Measurements from ENCODE around the gene DEPDC1. TPM values are rescaled to one million over a fixed set of nuclear protein-coding genes. Genes with fewer than 3 reads are reported as not detected.
"Not testable (repeated sequence)": the region's sequence is repeated elsewhere in the genome, so short reads cannot be mapped to it uniquely, and the experiment has no call there.

DEPDC1 gene, protein sequence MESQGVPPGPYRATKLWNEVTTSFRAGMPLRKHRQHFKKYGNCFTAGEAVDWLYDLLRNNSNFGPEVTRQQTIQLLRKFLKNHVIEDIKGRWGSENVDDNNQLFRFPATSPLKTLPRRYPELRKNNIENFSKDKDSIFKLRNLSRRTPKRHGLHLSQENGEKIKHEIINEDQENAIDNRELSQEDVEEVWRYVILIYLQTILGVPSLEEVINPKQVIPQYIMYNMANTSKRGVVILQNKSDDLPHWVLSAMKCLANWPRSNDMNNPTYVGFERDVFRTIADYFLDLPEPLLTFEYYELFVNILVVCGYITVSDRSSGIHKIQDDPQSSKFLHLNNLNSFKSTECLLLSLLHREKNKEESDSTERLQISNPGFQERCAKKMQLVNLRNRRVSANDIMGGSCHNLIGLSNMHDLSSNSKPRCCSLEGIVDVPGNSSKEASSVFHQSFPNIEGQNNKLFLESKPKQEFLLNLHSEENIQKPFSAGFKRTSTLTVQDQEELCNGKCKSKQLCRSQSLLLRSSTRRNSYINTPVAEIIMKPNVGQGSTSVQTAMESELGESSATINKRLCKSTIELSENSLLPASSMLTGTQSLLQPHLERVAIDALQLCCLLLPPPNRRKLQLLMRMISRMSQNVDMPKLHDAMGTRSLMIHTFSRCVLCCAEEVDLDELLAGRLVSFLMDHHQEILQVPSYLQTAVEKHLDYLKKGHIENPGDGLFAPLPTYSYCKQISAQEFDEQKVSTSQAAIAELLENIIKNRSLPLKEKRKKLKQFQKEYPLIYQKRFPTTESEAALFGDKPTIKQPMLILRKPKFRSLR
- 7.6 and 10.2 TPM in 2 replicates for total RNA-seq (2014; rRNA removed; shearing (Covaris generic))

DNA sequence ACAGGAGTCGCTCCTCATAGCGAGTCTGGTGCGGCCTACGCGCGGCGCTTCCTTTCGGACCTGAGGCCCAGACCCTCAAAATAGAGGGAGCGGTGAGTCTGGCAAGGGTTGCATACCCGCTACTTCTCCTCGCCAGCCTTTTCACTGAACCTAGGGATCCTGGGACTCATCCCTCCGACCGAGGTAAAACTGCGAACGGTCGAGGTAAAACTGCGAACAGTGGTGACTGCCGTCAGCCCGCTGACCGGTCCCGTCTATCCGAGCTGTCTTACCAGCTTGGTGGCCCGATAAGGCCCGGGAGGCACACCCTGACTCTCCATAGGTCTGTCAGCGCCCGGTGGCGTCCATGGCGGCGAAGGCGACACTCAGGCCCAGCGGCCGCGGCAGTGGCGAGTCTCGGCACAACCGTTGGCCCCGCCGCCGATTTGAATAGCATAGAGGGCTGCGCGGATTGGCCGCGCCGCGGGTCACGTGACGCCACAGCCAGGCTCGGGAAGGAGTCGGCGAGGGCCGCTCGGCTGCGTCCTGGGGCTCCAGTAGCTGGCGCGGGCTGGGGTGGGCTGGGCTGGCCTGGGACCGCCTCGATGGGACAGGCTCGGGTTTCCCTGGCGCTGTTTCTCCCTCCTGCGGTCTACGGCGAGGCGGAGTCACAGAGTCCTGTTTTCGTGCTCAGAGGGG is at the start of gene DEPDC1:
Gene DEPDC1 (minus strand): TSS at position 403 of the 678 bp plus-strand sequence. CDS start 83 bp downstream, at position 320.
- peak; percentile 95 for DNase-seq (ENCODE audit: low spot score)

DNA sequence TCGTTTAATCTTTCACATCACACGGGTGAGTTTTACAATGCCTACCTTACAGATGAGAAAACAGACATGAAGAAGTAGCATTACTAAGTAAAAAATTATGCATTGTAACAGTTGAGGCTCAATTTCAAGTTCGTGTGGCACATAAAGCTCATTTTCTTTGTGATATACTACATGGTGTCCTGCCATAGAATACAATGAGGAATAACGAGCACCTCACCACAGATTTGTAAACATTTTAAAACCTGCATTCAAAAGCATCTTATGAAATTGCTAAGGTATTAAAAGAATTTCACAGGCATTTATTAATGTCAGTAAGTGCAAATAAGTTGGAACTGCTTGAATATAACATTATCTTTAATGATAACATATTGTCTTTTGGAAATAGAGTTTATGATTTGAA is 47.8 kb upstream of the DEPDC1 start:
- no peak for DNase-seq (ENCODE audit: low spot score)

DNA sequence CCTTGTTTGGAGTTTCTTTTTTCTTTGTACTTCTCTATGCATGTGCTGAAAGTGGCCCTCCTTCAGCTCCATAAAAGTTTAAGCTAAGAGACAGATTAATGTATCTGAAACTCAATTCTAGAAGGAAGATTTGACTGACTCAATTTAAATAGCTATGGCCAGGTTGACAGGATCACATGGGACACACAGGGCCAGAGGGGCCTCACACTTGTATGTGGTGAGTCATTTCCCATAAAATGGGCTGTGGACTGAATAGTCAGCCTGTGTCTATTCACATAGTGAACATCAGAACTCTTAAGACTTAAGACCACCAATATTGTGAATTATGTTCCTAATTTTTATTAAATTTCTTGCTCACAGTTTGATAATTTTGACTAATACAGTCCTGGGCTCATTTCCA is 45.7 kb upstream of the DEPDC1 start:
- DNase-seq (ENCODE audit: low spot score), result peak; percentile 2

DNA sequence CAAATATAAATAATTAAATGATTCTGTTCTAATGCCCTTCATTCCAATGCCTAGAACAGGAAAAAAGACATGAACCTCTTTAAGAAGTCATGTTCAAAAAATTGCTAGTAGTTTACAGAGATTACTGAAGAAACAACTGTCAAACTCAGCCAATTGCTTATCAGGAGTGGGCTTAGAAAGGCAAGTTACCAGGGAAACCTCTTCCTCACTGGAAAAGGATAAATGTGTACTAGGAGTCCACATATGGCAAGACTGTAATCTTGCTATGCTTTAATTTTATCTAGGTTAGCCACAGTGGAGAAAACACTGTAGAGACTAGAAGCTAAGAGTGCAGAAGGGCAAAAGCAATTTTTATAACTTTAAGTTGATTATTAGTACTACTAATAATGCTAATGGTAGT is 42.1 kb upstream of the DEPDC1 start:
- DNase-seq (ENCODE audit: low spot score), result no peak

DNA sequence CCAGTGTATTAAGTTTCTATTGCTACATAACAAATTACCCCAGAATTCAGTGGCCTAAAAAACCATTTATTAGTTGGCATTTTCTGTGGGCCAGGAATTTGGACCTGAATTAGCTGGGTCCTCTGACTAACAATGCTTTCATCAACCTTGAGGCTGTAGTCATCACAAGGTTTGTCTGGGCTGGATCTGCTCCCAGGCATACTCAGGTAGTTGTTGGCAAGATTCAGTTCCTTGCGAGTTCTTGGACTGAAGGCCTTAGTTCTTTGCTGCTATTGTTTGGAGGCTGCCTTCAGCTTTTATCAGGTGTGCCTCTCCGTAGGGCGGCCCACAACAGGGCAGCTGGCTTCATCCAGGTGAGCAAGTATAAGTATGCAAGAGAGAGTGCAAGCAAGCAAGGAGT is 31.4 kb upstream of the DEPDC1 start:
- DNase-seq (ENCODE audit: low spot score), result no peak

DNA sequence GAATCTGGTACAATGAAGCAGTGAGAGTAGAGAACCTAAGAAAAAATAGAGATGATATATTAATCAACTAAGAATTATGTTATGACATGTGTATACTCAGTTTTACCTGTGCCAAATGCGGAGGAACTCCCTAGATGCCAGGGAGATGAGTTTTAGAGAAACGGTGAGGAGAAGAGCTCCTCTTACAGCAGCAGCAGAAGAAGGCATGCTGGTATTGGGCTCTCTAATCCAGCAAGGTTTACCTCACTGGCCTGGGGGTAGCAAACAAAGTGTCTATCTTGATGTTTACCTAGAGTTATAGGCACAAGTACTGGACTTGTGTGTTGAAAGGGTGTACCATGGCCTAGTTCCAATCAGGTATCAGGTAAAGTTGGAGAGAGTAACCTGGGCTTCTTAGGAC is 28.9 kb upstream of the DEPDC1 start:
- DNase-seq (ENCODE audit: low spot score), result no peak

DNA sequence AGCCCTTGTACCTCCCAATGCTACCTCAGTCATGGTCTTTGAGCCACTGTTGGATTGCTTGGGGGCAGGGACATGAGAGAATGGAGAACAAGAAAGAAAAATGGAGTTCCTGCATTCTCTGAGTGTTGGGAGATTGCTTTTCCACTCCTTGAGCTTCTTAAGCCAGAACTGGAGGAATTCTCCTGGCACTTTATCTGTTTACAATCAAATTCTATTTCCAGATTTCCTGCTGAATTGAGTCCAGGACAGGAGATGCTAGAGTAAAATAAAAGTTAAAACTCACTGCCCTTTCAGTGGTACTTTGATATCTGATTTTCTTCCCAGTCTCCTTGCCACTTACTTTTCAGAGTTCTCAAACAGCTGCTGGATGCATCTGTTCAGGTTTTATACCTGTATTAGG is 24.4 kb upstream of the DEPDC1 start:
- no peak for DNase-seq (ENCODE audit: low spot score)

DNA sequence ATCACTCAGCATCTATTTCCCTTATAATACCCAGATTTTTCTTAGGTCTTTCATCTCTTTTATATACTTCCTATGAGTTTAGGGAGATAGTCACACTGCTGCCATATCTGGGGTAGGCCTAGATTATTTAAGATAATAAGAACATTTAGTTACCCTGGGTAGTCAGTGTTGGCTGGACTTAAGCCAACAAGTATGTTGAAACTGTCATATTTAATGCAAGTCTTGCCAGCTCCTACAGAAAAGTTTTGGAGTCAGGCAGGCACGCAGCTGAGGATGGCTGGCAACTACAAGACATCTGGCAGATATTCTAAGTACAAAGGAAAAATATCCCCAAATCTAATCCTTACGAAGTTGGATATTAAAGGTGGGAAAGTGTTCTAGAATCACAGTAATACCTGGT is 19.2 kb upstream of the DEPDC1 start:
- DNase-seq (ENCODE audit: low spot score), result no peak

DNA sequence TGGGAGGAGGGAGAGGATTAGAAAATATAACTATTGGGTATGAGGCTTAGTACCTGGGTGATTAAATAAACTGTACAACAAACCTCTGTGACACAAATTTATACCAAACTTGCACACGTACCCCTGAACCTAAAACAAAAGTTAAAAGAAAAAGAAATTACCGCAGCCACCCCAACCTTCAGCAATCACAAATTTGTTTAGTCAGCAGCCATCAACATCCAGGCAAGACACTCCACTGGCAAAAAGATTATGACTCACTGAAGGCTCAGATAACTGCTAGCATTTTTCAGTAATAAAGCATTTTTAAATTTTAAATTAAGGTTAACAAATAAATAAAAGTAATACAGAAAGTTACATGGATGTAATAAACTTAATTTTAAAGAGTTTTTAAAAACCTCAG is 14.4 kb upstream of the DEPDC1 start:
- DNase-seq (ENCODE audit: low spot score), result no peak

DNA sequence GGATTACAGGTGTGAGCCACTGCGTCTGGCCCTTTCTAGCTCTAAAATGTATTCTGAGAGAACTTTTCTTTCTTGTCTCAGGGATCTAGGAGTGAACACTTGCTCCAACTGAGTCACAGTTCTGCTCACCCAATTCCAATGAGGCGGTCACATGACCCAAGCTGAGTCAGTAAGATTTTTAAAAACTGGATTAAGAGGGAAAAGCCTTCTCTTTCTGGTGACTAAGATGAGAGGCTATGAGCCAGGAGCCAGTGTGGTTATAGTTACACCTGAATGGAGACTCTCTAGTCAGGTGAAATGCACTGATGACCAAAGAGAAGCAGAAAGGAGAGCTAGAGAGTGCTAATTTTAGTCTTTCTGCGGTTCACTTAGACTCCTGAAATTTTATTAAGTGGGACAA is 9.5 kb upstream of the DEPDC1 start:
- no peak for DNase-seq (ENCODE audit: low spot score)

DNA sequence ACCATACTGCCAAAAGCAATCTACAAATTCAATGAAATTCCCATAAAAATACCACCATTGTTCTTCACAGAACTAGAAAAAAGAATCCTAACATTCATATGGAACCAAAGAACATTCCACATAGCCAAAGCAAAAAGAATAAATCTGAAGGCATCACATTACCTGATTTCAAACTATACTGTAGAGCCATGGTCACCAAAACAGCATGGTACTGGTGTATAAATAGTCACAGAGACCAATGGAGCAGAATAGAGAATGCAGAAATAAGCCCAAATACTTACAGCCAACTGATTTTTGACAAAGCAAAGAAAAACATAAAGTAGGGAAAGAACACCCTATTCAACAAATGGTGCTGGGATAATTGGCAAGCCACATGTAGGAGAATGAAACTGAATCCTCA is 6.2 kb upstream of the DEPDC1 start:
- DNase-seq (ENCODE audit: low spot score), result no peak

DNA sequence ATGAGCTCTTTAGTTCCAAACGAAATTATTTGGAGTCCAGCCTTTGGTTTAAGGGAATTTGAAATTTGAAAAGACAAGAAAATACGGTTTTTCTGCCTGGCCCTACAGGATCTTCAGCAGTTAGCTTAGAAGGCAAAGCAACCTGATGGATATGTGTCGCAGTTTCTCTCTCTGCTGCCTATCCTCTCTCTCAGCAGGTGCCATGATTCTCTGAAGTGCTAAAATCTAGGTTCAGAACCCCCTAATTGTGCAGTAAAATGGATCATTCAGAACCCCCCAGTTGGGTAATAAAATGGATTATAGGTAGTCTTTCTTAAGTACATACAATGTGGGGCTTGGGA is 446 bp upstream of the DEPDC1 start:
- DNase-seq (ENCODE audit: low spot score), result no peak

DNA sequence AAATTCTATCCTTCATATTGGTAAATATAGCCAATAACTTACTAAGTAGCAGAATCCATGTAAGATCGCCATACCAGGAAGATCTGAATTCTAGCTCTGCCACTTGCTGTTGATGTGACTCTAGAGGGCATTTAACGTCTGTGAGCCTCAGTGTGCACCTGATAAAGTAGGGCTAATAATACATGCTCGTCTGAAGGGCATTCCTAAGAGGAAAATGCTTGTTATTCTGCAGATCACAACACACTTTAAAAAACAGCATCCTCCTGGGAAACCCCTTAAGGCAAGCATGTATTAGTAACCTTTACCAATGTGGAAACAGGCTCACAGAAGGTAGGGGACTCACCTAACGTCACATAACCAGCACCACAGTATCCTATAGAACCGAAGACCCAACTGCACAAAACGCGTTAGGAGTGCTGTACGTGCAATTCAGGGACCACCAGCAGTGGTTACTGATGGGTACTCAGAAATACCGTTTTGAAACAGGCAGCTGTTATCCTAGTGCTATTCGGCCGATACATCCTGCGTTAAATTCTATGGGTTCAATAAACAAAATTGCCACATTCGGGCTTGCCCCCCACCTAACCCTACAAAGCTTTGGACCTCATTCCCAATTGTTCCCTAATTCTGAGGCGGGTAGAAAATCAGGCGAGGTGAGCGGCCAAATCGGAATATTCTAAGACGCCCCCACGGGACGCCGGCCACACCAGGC is 758 bp downstream of the DEPDC1 start:
- DNase-seq (ENCODE audit: low spot score), result peak; percentile 52

DNA sequence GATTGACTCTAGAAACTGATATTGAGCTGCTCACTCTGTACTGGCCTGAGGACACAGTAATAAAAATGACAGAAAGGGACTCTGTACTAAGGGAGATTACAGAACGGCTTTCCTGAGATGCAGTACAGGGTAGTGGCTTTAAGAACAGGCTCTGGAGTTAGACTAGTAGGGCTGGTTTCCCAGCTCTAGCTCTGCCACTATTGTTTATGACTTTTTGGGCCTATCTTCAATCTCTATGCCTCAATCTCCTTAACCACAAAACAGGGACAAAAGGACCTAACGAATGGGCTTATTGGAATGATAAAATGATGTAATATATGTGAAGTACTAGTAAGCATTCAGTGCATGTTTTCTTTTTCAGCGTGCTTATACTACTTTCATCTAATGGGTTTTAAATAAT is 1.4 kb downstream of the DEPDC1 start:
- peak; percentile 48 for DNase-seq (ENCODE audit: low spot score)

DNA sequence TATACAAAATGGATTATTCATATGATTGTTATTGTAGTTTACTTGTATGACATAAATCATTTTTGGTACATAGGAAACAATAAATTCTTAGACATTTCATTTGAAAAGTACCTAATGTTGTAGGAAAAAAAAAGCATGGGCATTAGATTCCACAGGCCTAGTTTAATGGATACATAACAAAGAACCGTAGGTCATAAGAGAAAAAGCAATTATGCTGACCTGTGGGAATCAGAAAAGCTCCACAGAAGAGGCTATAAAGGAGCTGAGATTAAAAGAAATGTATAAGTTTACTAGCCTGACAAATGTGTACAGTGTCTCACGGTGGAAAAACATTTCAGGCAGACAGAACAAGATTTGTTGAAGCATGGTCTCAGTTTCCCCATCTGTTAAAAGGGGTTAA is 3.7 kb downstream of the DEPDC1 start:
- DNase-seq (ENCODE audit: low spot score), result no peak

DNA sequence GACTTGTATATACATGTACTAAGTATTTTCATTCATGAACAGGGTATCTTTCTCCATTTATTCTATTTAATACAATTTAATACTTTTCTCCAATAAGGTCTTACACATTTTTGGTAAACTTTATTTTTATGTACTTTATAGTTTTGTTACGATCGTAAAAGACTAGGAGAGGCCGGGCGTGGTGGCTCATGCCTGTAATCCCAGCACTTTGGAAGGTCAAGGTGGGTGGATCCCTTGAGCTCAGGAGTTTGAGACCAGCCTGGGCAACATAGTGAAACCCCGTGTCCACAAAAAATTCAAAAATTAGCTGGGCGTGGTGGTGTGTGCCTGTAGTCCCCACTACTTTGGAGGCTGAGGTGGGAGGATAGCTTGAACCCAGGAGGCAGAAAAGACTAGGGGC is 4.6 kb downstream of the DEPDC1 start:
- not testable (repeated sequence) for DNase-seq (ENCODE audit: low spot score)

DNA sequence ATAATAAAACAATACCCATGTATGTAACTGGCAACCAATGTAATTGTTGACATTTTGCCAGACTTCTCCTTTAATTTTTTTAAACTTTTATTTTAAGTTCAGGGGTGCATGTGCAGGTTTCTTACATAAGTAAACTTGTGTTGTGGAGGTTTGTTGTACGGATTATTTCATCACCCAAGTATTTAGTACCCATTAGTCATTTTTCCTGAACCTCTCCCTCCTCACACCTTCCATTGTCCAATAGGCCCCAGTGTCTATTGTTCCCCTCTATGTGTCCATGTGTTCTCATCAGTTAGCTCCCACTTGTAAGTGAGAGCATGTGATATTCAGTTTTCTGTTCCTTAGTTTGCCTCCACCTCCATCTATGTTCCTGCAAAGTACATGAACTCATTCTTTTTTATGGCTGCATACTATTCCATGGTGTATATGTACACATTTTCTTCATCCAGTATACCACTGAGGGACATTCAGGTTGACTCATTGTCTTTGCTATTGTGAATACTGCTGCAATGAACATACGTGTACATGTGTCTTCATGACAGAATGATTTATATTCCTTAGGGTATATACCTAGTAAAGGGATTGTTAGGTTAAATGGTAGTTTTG is 6.7 kb downstream of the DEPDC1 start:
- no peak for DNase-seq (ENCODE audit: low spot score)

DNA sequence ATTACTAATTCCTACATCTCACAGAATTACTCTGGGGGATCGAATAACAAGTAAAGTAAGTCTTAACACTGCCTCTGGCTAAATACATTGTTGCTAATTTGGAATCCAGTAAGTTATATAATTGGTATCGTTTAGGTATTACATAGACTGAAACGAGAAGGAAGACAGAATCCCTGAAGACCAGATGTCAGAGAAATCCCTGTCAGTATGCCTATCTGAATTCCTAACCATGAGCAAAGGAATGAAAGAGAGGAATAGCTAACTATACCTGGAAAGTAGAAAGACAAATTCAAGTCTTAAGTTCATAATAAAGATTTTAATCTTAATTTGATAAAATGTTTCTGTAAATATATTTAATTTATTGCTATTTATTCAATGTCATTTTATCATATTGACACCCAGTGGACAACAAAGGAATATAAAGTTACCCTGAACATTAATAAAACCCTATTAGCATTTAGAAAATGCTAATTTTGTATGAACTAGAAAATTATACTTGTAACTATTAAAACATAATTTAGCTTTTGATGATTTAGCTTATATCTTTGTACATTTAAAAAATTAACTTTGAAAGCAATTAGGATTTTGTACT is 11.4 kb downstream of the DEPDC1 start:
- no peak for DNase-seq (ENCODE audit: low spot score)

DNA sequence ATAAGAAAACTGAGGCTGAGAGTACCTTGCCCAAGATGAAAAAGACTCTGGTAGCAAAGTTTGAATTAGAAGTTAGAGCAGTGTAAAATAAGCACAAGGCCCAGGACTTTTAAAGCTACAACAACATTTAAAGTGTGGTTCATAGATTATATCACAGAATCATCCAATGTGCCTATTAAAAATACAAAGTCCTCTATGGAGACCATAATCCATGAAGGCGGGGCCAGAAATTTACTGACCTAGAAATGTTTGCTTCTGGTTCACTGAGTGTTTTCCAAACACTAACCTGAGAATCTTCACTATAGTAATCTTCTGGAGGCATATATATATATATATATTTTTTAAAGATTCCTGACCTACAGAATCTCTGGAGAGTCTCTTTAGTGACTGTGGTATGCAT is 12.3 kb downstream of the DEPDC1 start:
- no peak for DNase-seq (ENCODE audit: low spot score)

DNA sequence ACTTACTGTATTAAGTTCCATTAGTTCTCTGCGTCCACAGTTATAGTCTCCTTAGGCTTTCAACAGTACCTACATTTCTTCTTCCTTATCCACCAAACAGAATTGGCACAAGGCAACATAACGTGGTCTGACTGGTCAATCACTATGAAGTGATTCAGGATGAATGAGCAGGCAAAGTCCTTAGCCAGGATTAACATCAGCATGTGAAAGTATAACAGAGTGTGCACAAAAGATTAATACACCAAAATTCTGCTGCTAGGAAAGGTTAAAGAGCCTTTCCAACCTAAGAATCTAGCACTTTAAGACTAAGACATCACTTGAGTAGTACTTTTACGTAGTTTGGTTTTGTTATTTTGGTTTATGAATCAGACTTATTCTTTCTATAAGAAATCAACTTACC is 15.8 kb downstream of the DEPDC1 start:
- no peak for DNase-seq (ENCODE audit: low spot score)

DNA sequence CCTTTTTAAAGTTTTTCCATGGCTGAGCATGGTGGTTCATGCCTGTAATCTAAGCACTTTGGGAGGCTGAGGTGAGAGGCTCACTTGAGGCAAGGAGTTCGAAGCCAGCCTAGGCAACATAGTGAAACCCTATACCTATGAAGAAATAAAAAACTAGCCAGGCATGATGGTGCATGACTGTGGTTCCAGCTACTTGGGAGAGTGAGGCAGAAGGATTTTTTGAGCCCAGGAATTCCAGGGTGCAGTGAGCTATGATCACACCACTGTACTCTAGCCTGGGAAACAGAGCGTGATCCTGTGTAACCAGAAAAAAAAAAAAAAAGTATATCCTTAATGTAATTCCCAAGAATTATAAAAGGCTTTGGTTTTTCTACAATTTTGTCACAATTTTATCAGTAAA is 17.4 kb downstream of the DEPDC1 start:
- DNase-seq (ENCODE audit: low spot score), result no peak

Data from HT-29 (cell line).